ENCODE measurements around the gene GFRA1.

GFRA1 gene

GRCh38 chr10:116209781-116210180 is 63.2 kb downstream of the GFRA1 start:
- H3K4me3 ChIP-seq: no peak overlapping the region
- H3K27ac ChIP-seq: no peak overlapping the region

DNA sequence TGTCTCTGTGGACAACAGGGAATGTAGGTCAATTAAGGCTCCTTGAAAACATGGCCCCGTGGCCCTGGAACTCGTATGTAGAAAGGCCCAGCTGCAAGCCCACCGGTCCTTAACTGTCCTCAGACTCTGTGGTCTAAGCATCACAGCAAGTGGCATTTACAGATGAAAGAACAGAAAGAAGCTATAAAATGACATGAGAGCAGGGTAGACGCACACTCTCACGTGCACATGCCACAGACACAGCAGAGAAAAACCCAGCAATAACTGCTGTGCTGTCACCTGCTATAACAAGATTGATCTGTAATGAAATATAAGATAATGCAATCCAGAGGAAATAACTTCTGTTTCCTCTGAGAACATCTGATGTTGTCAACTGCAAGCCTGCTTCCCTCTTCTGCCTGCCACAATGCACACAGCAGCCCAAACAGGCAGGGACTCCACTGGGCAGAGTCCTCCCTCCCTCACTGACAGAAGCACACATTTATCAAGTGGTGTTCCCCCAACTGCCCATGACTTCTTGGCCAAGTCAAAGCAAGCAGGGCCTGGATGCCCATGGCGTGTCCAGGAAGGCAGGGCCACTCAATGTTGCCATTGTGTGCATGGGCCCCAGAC is 63.9 kb downstream of the GFRA1 start:
- Histone ChIP-seq H3K27ac (no peak overlapping the region), H3K4me3 (no peak overlapping the region)

GRCh38 chr10:116207690-116208089 is 65.3 kb downstream of the GFRA1 start:
- H3K4me3 ChIP-seq: no peak overlapping the region
- H3K27ac ChIP-seq: no peak overlapping the region

DNA sequence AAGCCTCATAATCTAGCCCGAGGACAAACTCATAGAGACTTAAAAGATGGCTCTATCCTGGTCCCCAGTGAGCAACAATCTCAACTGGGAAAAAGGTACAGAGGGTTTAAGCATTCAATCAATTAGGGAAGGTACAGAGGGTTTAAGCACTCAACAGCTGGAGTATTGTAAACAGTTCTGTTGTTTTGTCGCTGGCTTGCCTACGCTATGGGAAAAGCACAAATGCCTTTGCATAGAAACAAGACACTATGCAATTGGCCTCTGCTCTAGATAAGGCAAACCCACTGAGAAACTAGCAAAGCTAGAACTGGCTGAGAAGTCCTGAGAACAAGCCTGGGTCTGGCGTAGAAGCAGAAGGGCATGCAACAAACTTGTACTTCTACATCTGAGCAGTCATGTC is 69.3 kb downstream of the GFRA1 start:
- Histone ChIP-seq H3K27ac (no peak overlapping the region), H3K4me3 (no peak overlapping the region)

GRCh38 chr10:116201670-116202430 is 71.2 kb downstream of the GFRA1 start:
- H3K4me3 ChIP-seq: no peak overlapping the region
- no peak overlapping the region for H3K27ac ChIP-seq

GRCh38 chr10:116201011-116201410 is 72.0 kb downstream of the GFRA1 start:
- H3K27ac ChIP-seq: no peak overlapping the region
- no peak overlapping the region for H3K4me3 ChIP-seq

DNA sequence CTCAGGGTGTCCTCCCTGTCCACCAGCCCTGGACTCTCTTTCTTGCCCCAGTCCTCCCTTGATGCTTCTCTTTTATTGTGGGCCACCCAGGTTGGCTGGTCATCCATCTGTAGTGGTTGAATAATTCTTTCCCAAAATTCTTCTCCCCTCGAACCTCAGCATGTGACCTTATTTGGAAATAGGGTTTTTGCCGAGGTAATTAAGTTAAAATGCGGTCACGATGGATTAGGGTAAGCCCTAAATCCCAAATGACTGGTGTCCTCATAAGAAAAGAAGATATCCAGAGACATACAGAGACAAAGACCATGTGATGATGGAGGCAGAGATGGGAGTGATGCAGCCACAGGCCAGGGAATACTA is 74.3 kb downstream of the GFRA1 start:
- H3K4me3 ChIP-seq: no peak overlapping the region
- H3K27ac ChIP-seq: no peak overlapping the region

DNA sequence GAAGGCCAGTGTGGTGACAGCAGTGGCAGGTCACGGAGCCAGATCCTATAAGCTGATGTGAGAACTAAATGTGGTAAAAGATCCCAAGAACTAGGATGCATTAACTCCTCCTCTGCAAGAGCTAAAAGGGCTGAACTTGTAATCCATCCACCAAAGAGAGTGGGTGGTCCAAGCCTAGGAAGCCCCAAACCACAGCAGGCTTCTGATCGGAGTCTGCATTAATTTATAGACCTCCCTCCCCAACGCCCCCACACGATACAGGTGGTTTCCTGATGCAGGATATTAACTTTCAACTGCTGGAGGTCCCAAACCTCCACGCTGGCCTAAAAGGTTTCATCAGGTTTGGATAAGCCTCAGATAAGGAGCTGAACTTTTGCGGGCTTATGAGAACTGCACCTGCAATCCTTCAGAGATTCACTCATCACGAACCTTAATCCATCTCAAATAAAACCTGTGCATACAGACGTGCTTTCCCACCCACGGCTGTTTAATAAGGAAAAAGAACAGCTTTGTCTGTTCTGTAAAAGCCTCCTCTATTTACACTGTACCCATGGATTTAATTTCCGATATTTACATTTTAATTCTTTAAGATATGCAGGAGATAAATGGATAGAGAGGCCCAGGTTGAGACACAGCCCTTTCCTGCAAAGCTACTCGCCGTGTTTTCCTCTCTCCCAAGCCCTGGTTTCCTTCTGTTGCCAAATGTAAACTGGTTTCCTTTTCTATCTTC is 74.9 kb downstream of the GFRA1 start:
- H3K4me3 ChIP-seq: no peak overlapping the region
- H3K27ac ChIP-seq: no peak overlapping the region

DNA sequence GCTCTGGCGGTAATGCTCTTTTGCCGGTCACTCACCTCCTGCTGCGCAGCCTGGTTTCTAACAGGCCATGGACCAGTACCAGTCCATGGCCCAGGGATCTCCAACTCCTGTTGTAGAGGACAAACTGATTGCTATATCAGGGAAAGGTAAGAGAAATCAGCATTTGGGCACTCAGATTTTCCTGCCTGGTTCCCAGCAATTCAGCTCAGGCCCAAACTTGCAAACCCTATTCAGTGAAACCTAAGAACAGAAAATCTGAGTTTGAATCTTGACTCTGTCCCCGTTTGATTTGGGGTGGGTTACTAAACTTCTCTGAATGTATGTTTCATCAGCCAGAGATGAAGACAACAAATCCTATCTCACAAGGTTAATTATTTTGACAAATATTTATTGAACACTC is 77.4 kb downstream of the GFRA1 start:
- Histone ChIP-seq H3K27ac (no peak overlapping the region), H3K4me3 (no peak overlapping the region)

GRCh38 chr10:116195039-116195438 is 78.0 kb downstream of the GFRA1 start:
- H3K27ac ChIP-seq: no peak overlapping the region
- H3K4me3 ChIP-seq: no peak overlapping the region

- no peak overlapping the region for H3K27ac ChIP-seq
- no peak overlapping the region for H3K4me3 ChIP-seq
Observed at GRCh38 chr10:116194061-116194460, 78.9 kb downstream of the GFRA1 start.

GRCh38 chr10:116190883-116191282 is 82.1 kb downstream of the GFRA1 start:
- no peak overlapping the region for H3K4me3 ChIP-seq

GRCh38 chr10:116186273-116186672 is 86.7 kb downstream of the GFRA1 start:
- H3K4me3 ChIP-seq: no peak overlapping the region
- no peak overlapping the region for H3K27ac ChIP-seq

More at GRCh38 chr10:116190883-116191282, 82.1 kb downstream of the GFRA1 start:
- H3K27ac ChIP-seq: no peak overlapping the region

- Histone ChIP-seq H3K4me3 (no peak overlapping the region), H3K27ac (no peak overlapping the region)
Observed at GRCh38 chr10:116185199-116185867, 87.7 kb downstream of the GFRA1 start.

- Histone ChIP-seq H3K27ac (no peak overlapping the region), H3K4me3 (no peak overlapping the region)
Observed at GRCh38 chr10:116184512-116184794, 88.6 kb downstream of the GFRA1 start.

GRCh38 chr10:116183733-116184511 is 89.1 kb downstream of the GFRA1 start:
- no peak overlapping the region for H3K27ac ChIP-seq
- no peak overlapping the region for H3K4me3 ChIP-seq

- H3K4me3 ChIP-seq: no peak overlapping the region
- H3K27ac ChIP-seq: no peak overlapping the region
Observed at GRCh38 chr10:116182426-116182825, 90.6 kb downstream of the GFRA1 start.

DNA sequence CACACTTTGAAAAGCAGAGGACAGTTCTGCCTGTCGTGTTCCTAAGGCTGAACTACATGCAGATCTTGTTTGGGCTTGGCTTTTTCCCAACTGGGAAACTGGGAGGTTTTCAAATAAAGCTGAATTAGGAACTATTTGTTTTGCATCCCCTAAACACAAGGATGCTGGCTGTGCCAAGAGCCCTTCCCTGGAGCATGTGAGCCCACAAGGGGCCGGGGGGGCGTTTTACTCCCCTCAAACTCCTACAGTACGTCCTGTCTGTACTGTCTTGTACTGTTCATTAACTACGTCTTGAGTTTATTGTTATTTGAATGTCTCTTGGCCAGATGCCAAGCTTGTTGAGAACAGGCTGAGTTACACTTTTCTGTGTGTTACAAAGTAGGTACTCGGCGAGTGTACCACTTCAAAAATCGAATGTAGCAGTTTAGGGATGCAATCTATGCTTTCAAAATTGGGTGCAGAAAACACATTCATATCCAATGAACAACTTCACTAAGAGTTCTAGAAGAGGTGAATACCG is 94.9 kb downstream of the GFRA1 start:
- no peak overlapping the region for H3K4me3 ChIP-seq
- no peak overlapping the region for H3K27ac ChIP-seq

GRCh38 chr10:116175231-116175630 is 97.8 kb downstream of the GFRA1 start:
- Histone ChIP-seq H3K27ac (no peak overlapping the region), H3K4me3 (no peak overlapping the region)

GRCh38 chr10:116171505-116171904 is 101.5 kb downstream of the GFRA1 start:
- no peak overlapping the region for H3K27ac ChIP-seq
- H3K4me3 ChIP-seq: no peak overlapping the region

Data from skin epidermis (tissue), 12 donors.